Activated gamma-delta T cell (primary cell): ENCODE measurements around the gene OR5K2.

Source experiments
- DNase-seq: peaks from one replicate; lab custom pipeline; 2025; lab: John Stamatoyannopoulos, UW

The OR5K2 gene

GRCh38 chr3:98522544-98523281, 25.2 kb downstream of the OR5K2 start, which contains the start of gene CLDND1:
Gene CLDND1, minus strand, starts transcription at chr3:98522902. Its CDS starts 1,478 bp downstream, at chr3:98521424.
- peak; percentile 93 for DNase-seq

- no peak for DNase-seq
Observed at GRCh38 chr3:98525494-98525893, 28.0 kb downstream of the OR5K2 start.

- DNase-seq: no peak
Observed at GRCh38 chr3:98528474-98529346, 31.2 kb downstream of the OR5K2 start.

GRCh38 chr3:98529856-98530459, 32.5 kb downstream of the OR5K2 start:
- no peak for DNase-seq

- DNase-seq: no peak
Observed at GRCh38 chr3:98530676-98531075, 33.2 kb downstream of the OR5K2 start.

GRCh38 chr3:98531622-98532274, 34.3 kb downstream of the OR5K2 start, which contains the start of gene GPR15:
Gene GPR15, plus strand, starts transcription at chr3:98531978. Its CDS starts 56 bp downstream, at chr3:98532034.
- DNase-seq: no peak

- no peak for DNase-seq
Observed at GRCh38 chr3:98532275-98532637, 34.8 kb downstream of the OR5K2 start.

- DNase-seq: no peak
Observed at GRCh38 chr3:98532709-98533571, 35.5 kb downstream of the OR5K2 start.

GRCh38 chr3:98534168-98534567, 36.7 kb downstream of the OR5K2 start:
- no peak for DNase-seq

GRCh38 chr3:98534734-98535133, 37.3 kb downstream of the OR5K2 start:
- no peak for DNase-seq

- no peak for DNase-seq
Observed at GRCh38 chr3:98536456-98537017, 39.1 kb downstream of the OR5K2 start.

- no peak for DNase-seq
Observed at GRCh38 chr3:98540346-98540745, 42.9 kb downstream of the OR5K2 start.

- DNase-seq: no peak
Observed at GRCh38 chr3:98541695-98542094, 44.2 kb downstream of the OR5K2 start.

GRCh38 chr3:98542623-98543022, 45.1 kb downstream of the OR5K2 start:
- no peak for DNase-seq

GRCh38 chr3:98545940-98546339, 48.5 kb downstream of the OR5K2 start:
- DNase-seq: no peak
